GM19099 (cell line): ENCODE data around the gene FAF1.

Experiments
- POLR2A ChIP-seq: IDR thresholded peaks from 3 replicates; pipeline ENCODE4 v1.6.1; 2011; ENCODE audit warnings: low read depth; ENCODE audit not compliant: insufficient read length; ENCODE audit errors: extremely low read depth

Gene FAF1

GRCh38 chr1:50420689-50421365 is 539.2 kb downstream of the FAF1 start:
- no peak for TF ChIP-seq POLR2A

GRCh38 chr1:50419907-50420677 is 540.0 kb downstream of the FAF1 start:
- no peak for TF ChIP-seq POLR2A

- TF ChIP-seq POLR2A, result no peak
These were observed 540.7 kb downstream of the FAF1 start for GRCh38 chr1:50419192-50419906.

- no peak for TF ChIP-seq POLR2A
These were observed 541.4 kb downstream of the FAF1 start for GRCh38 chr1:50418600-50419109.

- no peak for TF ChIP-seq POLR2A
These were observed 542.0 kb downstream of the FAF1 start for GRCh38 chr1:50417946-50418599.

GRCh38 chr1:50417507-50417906 is 542.6 kb downstream of the FAF1 start:
- TF ChIP-seq POLR2A, result no peak

- TF ChIP-seq POLR2A, result no peak
These were observed 543.3 kb downstream of the FAF1 start for GRCh38 chr1:50416553-50417453.

GRCh38 chr1:50416150-50416527 is 543.9 kb downstream of the FAF1 start:
- no peak for TF ChIP-seq POLR2A

GRCh38 chr1:50415235-50416149 is 544.6 kb downstream of the FAF1 start:
- TF ChIP-seq POLR2A, result no peak

- TF ChIP-seq POLR2A, result no peak
These were observed 545.2 kb downstream of the FAF1 start for GRCh38 chr1:50414853-50415234.

- no peak for TF ChIP-seq POLR2A
These were observed 547.1 kb downstream of the FAF1 start for GRCh38 chr1:50412813-50413476.

GRCh38 chr1:50405814-50406213 is 554.3 kb downstream of the FAF1 start:
- no peak for TF ChIP-seq POLR2A
